ENCODE data around the gene THEMIS. TPM values are rescaled to one million over a fixed set of nuclear protein-coding genes. Genes with fewer than 3 reads are reported as not detected.

Gene THEMIS
- total and polyA plus RNA-seq, 10 of the 15 experiments (the other 5 are each of a cell fraction or from before 2014, with no cell fraction given), result 0.06 to 1.5 (median 0.08) TPM; not detected in 6

DNA sequence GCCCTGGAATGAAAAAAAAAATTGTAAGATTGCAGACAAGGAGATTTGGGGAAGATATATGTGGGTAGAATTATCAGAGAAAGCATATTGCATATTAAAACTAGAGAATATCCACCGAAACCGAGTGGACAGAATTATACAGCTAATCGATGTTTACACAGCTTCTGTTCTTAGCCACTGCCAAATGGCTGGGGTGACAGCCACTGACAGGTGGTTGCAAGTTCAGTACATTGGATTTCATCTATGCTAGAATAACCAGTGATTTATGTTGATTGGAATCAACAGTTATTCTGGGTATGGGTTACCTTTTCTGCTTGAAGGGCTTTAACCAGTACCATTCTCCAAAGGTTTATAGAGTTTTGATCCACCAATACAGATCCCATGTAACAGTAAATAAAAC lies 48.4 kb upstream of the THEMIS start:
- in situ Hi-C loops (cut with MboI) (no loop called here), intact Hi-C loops (cut with micrococcal nuclease; ENCODE audit: unreplicated experiment) (no loop called here)
- H3K27ac ChIP-seq (ENCODE audit: control insufficient read depth, insufficient read depth), result no peak overlapping the region
- ATAC-seq (no peak), DNase-seq (ENCODE audit: low read depth, low spot score) (no peak), FAIRE-seq (no peak)
- no peak overlapping the region for H3K4me2 ChIP-seq (ENCODE audit: control insufficient read depth, insufficient read depth)
- no peaks in the 10 kb centered on the region for H3K79me2 ChIP-seq (ENCODE audit: control insufficient read depth, insufficient read depth, low read length)
- RAD21 ChIA-PET (ENCODE audit: unreplicated experiment), result no interaction called here
- no peaks in the 10 kb centered on the region for H3K4me1 ChIP-seq (ENCODE audit: control insufficient read depth, insufficient read depth, low read length)
- SMC1A ChIA-PET (ENCODE audit: uncharacterized antibody, unreplicated experiment), result interaction anchor here (0.9 kb wide), 1 partner anchor 10 kb away, joined by 3 read pairs; no protein-coding TSS in a partner anchor
- CTCF ChIA-PET, result interaction anchor here (0.6 to 1.3 kb wide), 2 partner anchors 31 to 69 kb away, joined by 4 read pairs; no protein-coding TSS in a partner anchor
- no peaks in the 10 kb centered on the region for H3K36me3 ChIP-seq (ENCODE audit: control insufficient read depth in 2 of 2, insufficient read depth in 2 of 2, low read length in 1 of 2)
- H3K9me3 ChIP-seq (replicated peaks; ENCODE audit: control insufficient read depth, insufficient read depth, low read length), result no peaks in the 10 kb centered on the region
- POLR2A ChIA-PET, result interaction anchor here (0.6 kb wide), 1 partner anchor 10 kb away, joined by 7 read pairs; no protein-coding TSS in a partner anchor
- no peaks in the 10 kb centered on the region for H4K20me1 ChIP-seq (ENCODE audit: control insufficient read depth, insufficient read depth)
- no peak for TF ChIP-seq PML (IDR thresholded peaks at IDR 0.05; ENCODE audit: low read length)
- no peak for TF ChIP-seq CHD2 (IDR thresholded peaks at IDR 0.05; ENCODE audit: borderline replicate concordance, low read depth, low read length)
- TF ChIP-seq SMARCA5 (IDR thresholded peaks at IDR 0.05), result no peak
- TF ChIP-seq FOS (IDR thresholded peaks at IDR 0.05; ENCODE audit: borderline replicate concordance, extremely low read depth, insufficient read length), result no peak
- TF ChIP-seq RBBP5 (conservative IDR thresholded peaks at IDR 0.05), result no peak
- no TSS peak for BruUV-seq (replicated peaks)
- H2AFZ ChIP-seq (ENCODE audit: control insufficient read depth, low read depth, low read length), result no peak overlapping the region
- no peak overlapping the region for H3K4me3 ChIP-seq
- no peak overlapping the region for H3K9ac ChIP-seq (ENCODE audit: control insufficient read depth, insufficient read depth, low read length)
- WGBS (ENCODE audit: insufficient coverage, insufficient replicate concordance, low lambda C conversion rate, missing lambda C conversion rate), result 34% methylated on average over 3 of the region's 3 CpGs
- no peaks in the 10 kb centered on the region for H3K27me3 ChIP-seq (replicated peaks in 1 of 2; ENCODE audit: control insufficient read depth in 2 of 2, insufficient read depth in 2 of 2, low read length in 1 of 2)

DNA sequence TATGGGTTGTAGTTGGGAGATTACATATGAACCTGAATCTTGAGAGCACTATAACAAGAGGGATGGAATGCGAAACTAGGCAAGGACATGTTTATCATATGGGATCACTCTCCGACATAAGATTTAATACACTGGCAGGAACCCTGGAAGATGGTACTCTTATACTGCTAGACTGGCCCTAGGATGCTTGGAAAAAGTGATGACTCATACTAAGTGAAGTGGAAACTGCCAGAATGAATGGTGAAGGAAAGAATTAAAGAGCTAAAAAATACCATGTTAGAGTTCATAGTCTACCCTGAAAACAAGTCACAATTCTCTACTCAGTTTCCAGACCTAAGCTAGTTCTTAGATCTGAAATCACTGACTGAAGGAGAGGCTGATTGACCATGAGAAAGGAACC lies 45.5 kb upstream of the THEMIS start:
- no peak overlapping the region for H3K9ac ChIP-seq (ENCODE audit: control insufficient read depth, insufficient read depth, low read length)
- RAD21 ChIA-PET (ENCODE audit: unreplicated experiment), result no interaction called here
- CTCF ChIA-PET, result no interaction called here
- no peak overlapping the region for H2AFZ ChIP-seq (ENCODE audit: control insufficient read depth, low read depth, low read length)
- WGBS (ENCODE audit: insufficient coverage, insufficient replicate concordance, low lambda C conversion rate, missing lambda C conversion rate), result 40% methylated on average over 2 of the region's 2 CpGs
- BruUV-seq (replicated peaks), result no TSS peak
- H3K27me3 ChIP-seq (replicated peaks in 1 of 2; ENCODE audit: control insufficient read depth in 2 of 2, insufficient read depth in 2 of 2, low read length in 1 of 2), result no peaks in the 10 kb centered on the region
- ATAC-seq (no peak), DNase-seq (ENCODE audit: low read depth, low spot score) (no peak), FAIRE-seq (no peak)
- no peaks in the 10 kb centered on the region for H3K4me1 ChIP-seq (ENCODE audit: control insufficient read depth, insufficient read depth, low read length)
- H3K9me3 ChIP-seq (replicated peaks; ENCODE audit: control insufficient read depth, insufficient read depth, low read length), result no peaks in the 10 kb centered on the region
- SMC1A ChIA-PET (ENCODE audit: uncharacterized antibody, unreplicated experiment), result no interaction called here
- intact Hi-C loops (cut with micrococcal nuclease; ENCODE audit: unreplicated experiment) (no loop called here), in situ Hi-C loops (cut with MboI) (no loop called here)
- POLR2A ChIA-PET, result no interaction called here
- H3K79me2 ChIP-seq (ENCODE audit: control insufficient read depth, insufficient read depth, low read length), result no peaks in the 10 kb centered on the region
- no peak overlapping the region for H3K27ac ChIP-seq (ENCODE audit: control insufficient read depth, insufficient read depth)
- no peaks in the 10 kb centered on the region for H4K20me1 ChIP-seq (ENCODE audit: control insufficient read depth, insufficient read depth)
- H3K4me2 ChIP-seq (ENCODE audit: control insufficient read depth, insufficient read depth), result no peak overlapping the region
- no peak overlapping the region for H3K4me3 ChIP-seq
- no peaks in the 10 kb centered on the region for H3K36me3 ChIP-seq (ENCODE audit: control insufficient read depth in 2 of 2, insufficient read depth in 2 of 2, low read length in 1 of 2)
- TF ChIP-seq CHD4 (IDR thresholded peaks at IDR 0.05) (no peak), IKZF1 (conservative IDR thresholded peaks at IDR 0.05) (no peak), SMARCA5 (IDR thresholded peaks at IDR 0.05) (no peak), E2F8 (IDR thresholded peaks at IDR 0.05; ENCODE audit: low read depth, partially characterized antibody) (no peak), HDAC6 (IDR thresholded peaks at IDR 0.05; ENCODE audit: unreplicated experiment) (no peak), ETV6 (conservative IDR thresholded peaks at IDR 0.05 in 1 of 2, IDR thresholded peaks at IDR 0.05 in 1 of 2; ENCODE audit: borderline replicate concordance in 1 of 2, low read depth in 1 of 2) (no peak), IRF3 (IDR thresholded peaks at IDR 0.05) (no peak)
- TF ChIP-seq, protein P1, sequence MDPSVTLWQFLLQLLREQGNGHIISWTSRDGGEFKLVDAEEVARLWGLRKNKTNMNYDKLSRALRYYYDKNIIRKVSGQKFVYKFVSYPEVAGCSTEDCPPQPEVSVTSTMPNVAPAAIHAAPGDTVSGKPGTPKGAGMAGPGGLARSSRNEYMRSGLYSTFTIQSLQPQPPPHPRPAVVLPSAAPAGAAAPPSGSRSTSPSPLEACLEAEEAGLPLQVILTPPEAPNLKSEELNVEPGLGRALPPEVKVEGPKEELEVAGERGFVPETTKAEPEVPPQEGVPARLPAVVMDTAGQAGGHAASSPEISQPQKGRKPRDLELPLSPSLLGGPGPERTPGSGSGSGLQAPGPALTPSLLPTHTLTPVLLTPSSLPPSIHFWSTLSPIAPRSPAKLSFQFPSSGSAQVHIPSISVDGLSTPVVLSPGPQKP (IDR thresholded peaks at IDR 0.05; ENCODE audit: low read depth, low read length), result no peak

Data from GM12878 (cell line).